Fibroblast of villous mesenchyme (primary cell): Measurements from ENCODE around the gene CEP170. TPM values are rescaled to one million over a fixed set of nuclear protein-coding genes. Genes with fewer than 3 reads are reported as not detected.
"Not testable (repeated sequence)": the region's sequence is repeated elsewhere in the genome, so short reads cannot be mapped to it uniquely, and the experiment has no call there.

Experiments used
- DNase-seq: peaks from one replicate; pipeline ENCODE4 v3.0.0-alpha.2; 2010; ENCODE audit warnings: low read depth
- H3K4me3 ChIP-seq: 2 replicates; pipeline ENCODE4 v1.5.1; 2011; ENCODE audit warnings: low read depth, mild to moderate bottlenecking, low read length
- CTCF ChIP-seq: IDR thresholded peaks from 2 replicates; pipeline ENCODE4 v1.5.1; 2012; ENCODE audit warnings: low read depth, mild to moderate bottlenecking, low read length; ENCODE audit not compliant: insufficient read depth
- total RNA-seq: library from RNA; depleted of rRNA; stranded (reverse); fragments of >200 nt; gene quantifications from 2 replicates; pipeline ENCODE4 v1.2.3, GENCODE V29; 2012

CEP170 gene
- total RNA-seq, 1 donor: 114 TPM

- H3K4me3 ChIP-seq: no peak overlapping the region
- peak; percentile 52 for DNase-seq
- TF ChIP-seq CTCF: no peak
Measured at GRCh38 chr1:243230914-243231313, 24.2 kb downstream of the CEP170 start.

GRCh38 chr1:243229526-243229925 lies 25.6 kb downstream of the CEP170 start:
- H3K4me3 ChIP-seq: no peak overlapping the region
- TF ChIP-seq CTCF: no peak
- no peak for DNase-seq

GRCh38 chr1:243227622-243228021 lies 27.5 kb downstream of the CEP170 start:
- TF ChIP-seq CTCF: no peak
- DNase-seq: no peak
- no peak overlapping the region for H3K4me3 ChIP-seq

GRCh38 chr1:243218059-243218458 lies 37.0 kb downstream of the CEP170 start:
- TF ChIP-seq CTCF: no peak
- H3K4me3 ChIP-seq: no peak overlapping the region
- DNase-seq: no peak

- no peak for TF ChIP-seq CTCF
- no peak for DNase-seq
- H3K4me3 ChIP-seq: no peak overlapping the region
Measured at GRCh38 chr1:243217349-243217748, 37.7 kb downstream of the CEP170 start.

GRCh38 chr1:243216741-243217140 lies 38.3 kb downstream of the CEP170 start:
- DNase-seq: peak; percentile 23
- no peak overlapping the region for H3K4me3 ChIP-seq
- no peak for TF ChIP-seq CTCF

GRCh38 chr1:243215276-243215875 lies 39.7 kb downstream of the CEP170 start:
- not testable (repeated sequence) for DNase-seq, H3K4me3 ChIP-seq
